Measurements from ENCODE around the gene NXPH2. TPM values are rescaled to one million over a fixed set of nuclear protein-coding genes. Genes with fewer than 3 reads are reported as not detected.
A peak's percentile ranks its signal among the peaks of the same experiment; 100 is the strongest.

Gene NXPH2
- total RNA-seq, 1 experiment from 2014 or later = 0.94 TPM

GRCh38 chr2:138757384-138757783, 22.8 kb downstream of the NXPH2 start (continued):
- TF ChIP-seq ZBTB43 (CRISPR knock-in tag; IDR thresholded peaks at IDR 0.05) = no peak

- H3K9me3 Mint-ChIP-seq = peaks cover 22% of the 10 kb centered on the region
- TF ChIP-seq KAT7 (CRISPR knock-in tag; IDR thresholded peaks at IDR 0.05; ENCODE audit: borderline replicate concordance) (no peak), GTF2I (CRISPR knock-in tag; conservative IDR thresholded peaks at IDR 0.05) (no peak), NR1H2 (CRISPR knock-in tag; IDR thresholded peaks at IDR 0.05) (no peak), SMAD3 (CRISPR knock-in tag; IDR thresholded peaks at IDR 0.05; ENCODE audit: borderline replicate concordance) (no peak), SOX15 (CRISPR knock-in tag; IDR thresholded peaks at IDR 0.05) (no peak), AR (CRISPR knock-in tag; IDR thresholded peaks at IDR 0.05) (no peak)
- no peaks in the 10 kb centered on the region for H3K27me3 Mint-ChIP-seq (ENCODE audit: low read depth)
- DNase-seq (ENCODE audit: low spot score) (no peak), ATAC-seq (no peak)
- ChIA-PET CTCF (no interaction called here), POLR2A (no interaction called here)
- H3K36me3 Mint-ChIP-seq = peaks cover 4% of the 10 kb centered on the region
- H3K4me3 Mint-ChIP-seq = no peak overlapping the region
- no peak overlapping the region for H3K27ac Mint-ChIP-seq
- peaks cover 19% of the 10 kb centered on the region for H3K4me1 Mint-ChIP-seq
Measured at GRCh38 chr2:138752197-138752956, 27.8 kb downstream of the NXPH2 start.

GRCh38 chr2:138744713-138745112, 35.5 kb downstream of the NXPH2 start:
- ATAC-seq (peak; percentile 51), DNase-seq (ENCODE audit: low spot score) (no peak)
- POLR2A ChIA-PET = no interaction called here
- no peak overlapping the region for H3K27ac Mint-ChIP-seq
- CTCF ChIA-PET = interaction anchor here (1.0 kb wide), 1 partner anchor 70 kb away, joined by 3 read pairs; no protein-coding TSS in a partner anchor
- H3K4me3 Mint-ChIP-seq = no peak overlapping the region
- peaks cover 8% of the 10 kb centered on the region for H3K9me3 Mint-ChIP-seq
- peaks cover 9% of the 10 kb centered on the region for H3K4me1 Mint-ChIP-seq
- no peaks in the 10 kb centered on the region for H3K27me3 Mint-ChIP-seq (ENCODE audit: low read depth)
- H3K36me3 Mint-ChIP-seq = no peaks in the 10 kb centered on the region
- TF ChIP-seq CREM (CRISPR knock-in tag; IDR thresholded peaks at IDR 0.05) (no peak), CTCF (IDR thresholded peaks at IDR 0.05) (no peak), NR2C2 (CRISPR knock-in tag; IDR thresholded peaks at IDR 0.05) (no peak), TCF7 (CRISPR knock-in tag; IDR thresholded peaks at IDR 0.05; ENCODE audit: low read depth) (no peak), ZNF138 (CRISPR knock-in tag; conservative IDR thresholded peaks at IDR 0.05) (no peak), ZNF281 (CRISPR knock-in tag; IDR thresholded peaks at IDR 0.05) (no peak), KAT7 (CRISPR knock-in tag; IDR thresholded peaks at IDR 0.05; ENCODE audit: borderline replicate concordance) (no peak), AFF4 (CRISPR knock-in tag; IDR thresholded peaks at IDR 0.05; ENCODE audit: borderline replicate concordance) (no peak), PRRX2 (CRISPR knock-in tag; IDR thresholded peaks at IDR 0.05) (no peak), FOXJ3 (CRISPR knock-in tag; IDR thresholded peaks at IDR 0.05; ENCODE audit: borderline replicate concordance) (no peak), SP1 (CRISPR knock-in tag; conservative IDR thresholded peaks at IDR 0.05) (no peak), NFATC4 (CRISPR knock-in tag; IDR thresholded peaks at IDR 0.05) (no peak)
- TF ChIP-seq, protein P1, sequence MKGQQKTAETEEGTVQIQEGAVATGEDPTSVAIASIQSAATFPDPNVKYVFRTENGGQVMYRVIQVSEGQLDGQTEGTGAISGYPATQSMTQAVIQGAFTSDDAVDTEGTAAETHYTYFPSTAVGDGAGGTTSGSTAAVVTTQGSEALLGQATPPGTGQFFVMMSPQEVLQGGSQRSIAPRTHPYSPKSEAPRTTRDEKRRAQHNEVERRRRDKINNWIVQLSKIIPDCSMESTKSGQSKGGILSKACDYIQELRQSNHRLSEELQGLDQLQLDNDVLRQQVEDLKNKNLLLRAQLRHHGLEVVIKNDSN (CRISPR knock-in tag; IDR thresholded peaks at IDR 0.05) = no peak

Data from WTC11 (cell line).